NCI-H2227 (cell line): Measurements from ENCODE around the gene CD40.

Experiments
- DNase-seq: peaks from one replicate; lab custom pipeline; 2025; ENCODE audit not compliant: unreplicated experiment; lab: John Stamatoyannopoulos, UW

Gene CD40

GRCh38 chr20:46142124-46142523 lies 24.0 kb downstream of the CD40 start:
- DNase-seq: no peak

- DNase-seq: no peak
These were observed 26.4 kb downstream of the CD40 start for GRCh38 chr20:46144432-46145025.

- no peak for DNase-seq
These were observed 27.6 kb downstream of the CD40 start for GRCh38 chr20:46145713-46146112.

GRCh38 chr20:46148313-46149208 lies 30.4 kb downstream of the CD40 start:
- DNase-seq: no peak

GRCh38 chr20:46150943-46151342 lies 32.8 kb downstream of the CD40 start:
- DNase-seq: no peak

GRCh38 chr20:46151936-46152335 lies 33.8 kb downstream of the CD40 start:
- DNase-seq: no peak

- no peak for DNase-seq
These were observed 34.9 kb downstream of the CD40 start for GRCh38 chr20:46152824-46153586.

- DNase-seq: no peak
These were observed 36.2 kb downstream of the CD40 start for GRCh38 chr20:46154305-46154704.

- no peak for DNase-seq
These were observed 36.7 kb downstream of the CD40 start for GRCh38 chr20:46154796-46155195.

GRCh38 chr20:46156065-46156464 lies 38.0 kb downstream of the CD40 start:
- DNase-seq: no peak

GRCh38 chr20:46157076-46157592 lies 39.0 kb downstream of the CD40 start:
- no peak for DNase-seq

- no peak for DNase-seq
These were observed 39.5 kb downstream of the CD40 start for GRCh38 chr20:46157625-46158024.

GRCh38 chr20:46158476-46158987 lies 40.4 kb downstream of the CD40 start:
- DNase-seq: no peak

- no peak for DNase-seq
These were observed 41.2 kb downstream of the CD40 start for GRCh38 chr20:46159101-46159897.

- no peak for DNase-seq
These were observed 42.5 kb downstream of the CD40 start for GRCh38 chr20:46160661-46161060.

GRCh38 chr20:46161921-46162320 lies 43.8 kb downstream of the CD40 start:
- DNase-seq: no peak

- DNase-seq: peak; percentile 33
These were observed 46.1 kb downstream of the CD40 start for GRCh38 chr20:46164254-46164653.

- no peak for DNase-seq
These were observed 49.0 kb downstream of the CD40 start for GRCh38 chr20:46167080-46167479.

GRCh38 chr20:46168438-46168837 lies 50.3 kb downstream of the CD40 start:
- DNase-seq: no peak
